ENCODE data around the gene ASB15.
A peak's percentile ranks its signal among the peaks of the same experiment; 100 is the strongest.
"Not testable (repeated sequence)": the region's sequence is repeated elsewhere in the genome, so short reads cannot be mapped to it uniquely, and the experiment has no call there.

The ASB15 gene

GRCh38 chr7:123601530-123601929, at the start of gene ASB15:
TSS of gene ASB15 (plus strand) at chr7:123601821. CDS start at chr7:123614503, 12,682 bp downstream.
- DNase-seq (ENCODE audit: low spot score) = no peak

- not testable (repeated sequence) for DNase-seq (ENCODE audit: low spot score)
These were observed 49.5 kb upstream of the ASB15 start for GRCh38 chr7:123552134-123552533.

GRCh38 chr7:123552641-123553040, 49.0 kb upstream of the ASB15 start:
- DNase-seq (ENCODE audit: low spot score) = no peak

- DNase-seq (ENCODE audit: low spot score) = no peak
These were observed 48.5 kb upstream of the ASB15 start for GRCh38 chr7:123553159-123553558.

GRCh38 chr7:123555484-123555883, 46.1 kb upstream of the ASB15 start:
- DNase-seq (ENCODE audit: low spot score) = no peak

GRCh38 chr7:123557016-123557397, 44.6 kb upstream of the ASB15 start:
- no peak for DNase-seq (ENCODE audit: low spot score)

- peak; percentile 100 for DNase-seq (ENCODE audit: low spot score)
These were observed 44.0 kb upstream of the ASB15 start, which contains the start of gene NDUFA5 for GRCh38 chr7:123557398-123558288. TSS of gene NDUFA5 (minus strand) at chr7:123557818. CDS start at chr7:123557795, 23 bp downstream.

- no peak for DNase-seq (ENCODE audit: low spot score)
These were observed 43.2 kb upstream of the ASB15 start for GRCh38 chr7:123558289-123558874.

- DNase-seq (ENCODE audit: low spot score) = no peak
These were observed 39.5 kb upstream of the ASB15 start for GRCh38 chr7:123562121-123562520.

GRCh38 chr7:123569352-123570010, 32.1 kb upstream of the ASB15 start:
- DNase-seq (ENCODE audit: low spot score) = no peak

- DNase-seq (ENCODE audit: low spot score) = no peak
These were observed 31.0 kb upstream of the ASB15 start for GRCh38 chr7:123570390-123571182.

- DNase-seq (ENCODE audit: low spot score) = no peak
These were observed 30.4 kb upstream of the ASB15 start for GRCh38 chr7:123571187-123571586.

- DNase-seq (ENCODE audit: low spot score) = no peak
These were observed 29.9 kb upstream of the ASB15 start for GRCh38 chr7:123571684-123572083.

GRCh38 chr7:123573341-123573740, 28.3 kb upstream of the ASB15 start:
- DNase-seq (ENCODE audit: low spot score) = no peak

- no peak for DNase-seq (ENCODE audit: low spot score)
These were observed 27.6 kb upstream of the ASB15 start for GRCh38 chr7:123573896-123574467.

- DNase-seq (ENCODE audit: low spot score) = no peak
These were observed 22.2 kb upstream of the ASB15 start for GRCh38 chr7:123579416-123579815.

GRCh38 chr7:123580406-123581161, 21.0 kb upstream of the ASB15 start:
- no peak for DNase-seq (ENCODE audit: low spot score)

GRCh38 chr7:123581162-123581459, 20.5 kb upstream of the ASB15 start:
- no peak for DNase-seq (ENCODE audit: low spot score)

- DNase-seq (ENCODE audit: low spot score) = no peak
These were observed 17.8 kb upstream of the ASB15 start for GRCh38 chr7:123583821-123584220.

- no peak for DNase-seq (ENCODE audit: low spot score)
These were observed 13.2 kb upstream of the ASB15 start for GRCh38 chr7:123588376-123588775.

- DNase-seq (ENCODE audit: low spot score) = no peak
These were observed 6.8 kb upstream of the ASB15 start for GRCh38 chr7:123594813-123595241.
